Esophagus muscularis mucosa (tissue), 3 donors: Measurements from ENCODE around the gene RIN3.

Experiments used
- POLR2A ChIP-seq: fragments of 450-650 bp; IDR thresholded peaks from one replicate; pipeline ENCODE4 v1.6.1; 2017; ENCODE audit warnings: antibody characterized with exemption, moderate library complexity, mild to moderate bottlenecking, low read depth
- TF ChIP-seq, protein P1 (sequence below), 3 experiments: fragments of 200-600 bp in 2 of 3; fragments of 450-650 bp in 1 of 3; sonication (generic) in 2 of 3; IDR thresholded peaks; one replicate each; pipeline ENCODE4 v1.5.1; 2017 to 2019; ENCODE audit warnings: antibody characterized with exemption in 3 of 3, mild to moderate bottlenecking in 2 of 3, moderate library complexity in 1 of 3

DNA sequence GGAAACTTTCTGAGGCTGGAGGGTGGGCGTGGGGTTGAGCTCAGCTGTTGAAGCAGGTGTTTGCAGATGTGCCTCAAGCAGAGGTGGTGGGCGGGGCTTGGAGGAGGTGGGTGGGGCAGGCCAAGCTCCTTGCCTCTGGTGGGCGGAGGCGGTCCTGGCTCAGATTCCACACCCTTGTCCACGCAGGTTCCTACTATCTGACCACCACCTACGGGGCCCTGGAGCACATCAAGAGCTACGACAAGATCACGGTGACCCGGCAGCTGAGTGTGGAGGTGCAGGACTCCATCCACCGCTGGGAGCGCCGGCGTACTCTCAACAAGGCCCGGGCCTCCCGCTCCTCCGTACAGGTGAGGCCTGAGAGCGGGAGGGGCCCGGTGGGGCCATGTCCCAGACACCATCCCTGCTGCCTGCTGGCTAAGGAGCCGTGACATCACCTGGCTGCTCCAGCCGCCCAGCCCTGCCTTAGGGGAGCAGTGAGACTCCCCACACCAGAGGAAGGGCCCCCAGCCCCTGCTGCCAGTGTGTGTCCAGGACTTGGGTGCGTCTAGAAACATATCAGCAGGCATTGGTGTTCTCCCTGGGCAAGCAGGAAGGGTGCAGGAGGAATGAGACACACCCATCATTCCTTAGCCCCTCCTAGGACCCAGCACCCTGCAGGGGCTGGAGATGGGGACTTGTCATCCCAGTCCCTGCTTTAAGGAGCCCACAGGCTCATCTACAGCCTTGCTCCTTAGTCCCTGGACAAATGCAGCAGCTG lies 171.4 kb downstream of the RIN3 start:
- TF ChIP-seq, protein P1, sequence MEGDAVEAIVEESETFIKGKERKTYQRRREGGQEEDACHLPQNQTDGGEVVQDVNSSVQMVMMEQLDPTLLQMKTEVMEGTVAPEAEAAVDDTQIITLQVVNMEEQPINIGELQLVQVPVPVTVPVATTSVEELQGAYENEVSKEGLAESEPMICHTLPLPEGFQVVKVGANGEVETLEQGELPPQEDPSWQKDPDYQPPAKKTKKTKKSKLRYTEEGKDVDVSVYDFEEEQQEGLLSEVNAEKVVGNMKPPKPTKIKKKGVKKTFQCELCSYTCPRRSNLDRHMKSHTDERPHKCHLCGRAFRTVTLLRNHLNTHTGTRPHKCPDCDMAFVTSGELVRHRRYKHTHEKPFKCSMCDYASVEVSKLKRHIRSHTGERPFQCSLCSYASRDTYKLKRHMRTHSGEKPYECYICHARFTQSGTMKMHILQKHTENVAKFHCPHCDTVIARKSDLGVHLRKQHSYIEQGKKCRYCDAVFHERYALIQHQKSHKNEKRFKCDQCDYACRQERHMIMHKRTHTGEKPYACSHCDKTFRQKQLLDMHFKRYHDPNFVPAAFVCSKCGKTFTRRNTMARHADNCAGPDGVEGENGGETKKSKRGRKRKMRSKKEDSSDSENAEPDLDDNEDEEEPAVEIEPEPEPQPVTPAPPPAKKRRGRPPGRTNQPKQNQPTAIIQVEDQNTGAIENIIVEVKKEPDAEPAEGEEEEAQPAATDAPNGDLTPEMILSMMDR (IDR thresholded peaks at IDR 0.05), result no peak
- no peak for TF ChIP-seq POLR2A
